Measurements from ENCODE around the gene TAC4. TPM values are rescaled to one million over a fixed set of nuclear protein-coding genes. Genes with fewer than 3 reads are reported as not detected.

TAC4 gene
- total and polyA plus RNA-seq, 2 experiments from 2014 or later: not detected

DNA sequence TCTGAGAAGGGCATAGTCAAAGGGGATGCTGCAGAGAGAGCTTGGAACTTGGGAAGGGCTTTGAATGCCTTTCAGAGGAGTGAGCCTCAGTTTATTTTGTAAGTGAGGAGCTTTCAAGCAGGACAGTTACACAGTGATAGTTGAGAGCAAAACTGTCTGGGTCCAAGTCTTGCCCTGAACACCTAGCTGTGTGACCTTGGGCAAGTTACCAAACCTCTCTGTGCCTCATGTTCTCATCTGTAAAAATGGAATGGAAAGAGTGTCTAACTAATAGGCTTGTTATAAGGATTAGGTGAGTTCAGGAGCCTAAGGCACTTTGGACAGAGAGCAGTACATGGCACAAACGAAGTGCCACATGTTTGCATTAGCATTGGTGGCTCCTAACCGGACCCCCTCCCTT is 27.0 kb upstream of the TAC4 start:
- Histone ChIP-seq H3K79me2 (no peaks in the 10 kb centered on the region), H4K20me1 (ENCODE audit: insufficient read depth, poor library complexity, severe bottlenecking) (no peaks in the 10 kb centered on the region), H3K4me3 (no peak overlapping the region), H3K9me2 (replicated peaks; ENCODE audit: insufficient read depth) (no peaks in the 10 kb centered on the region), H3K4me1 (ENCODE audit: insufficient read depth) (no peaks in the 10 kb centered on the region), H3K27ac (no peak overlapping the region), H3K9me3 (ENCODE audit: low read depth) (no peaks in the 10 kb centered on the region), H3K4me2 (no peak overlapping the region), H3K27me3 (peaks cover 21% of the 10 kb centered on the region), H2AFZ (no peak overlapping the region), H3K36me3 (replicated peaks; ENCODE audit: insufficient read depth, low read depth) (no peaks in the 10 kb centered on the region)
- TF ChIP-seq, protein P1, sequence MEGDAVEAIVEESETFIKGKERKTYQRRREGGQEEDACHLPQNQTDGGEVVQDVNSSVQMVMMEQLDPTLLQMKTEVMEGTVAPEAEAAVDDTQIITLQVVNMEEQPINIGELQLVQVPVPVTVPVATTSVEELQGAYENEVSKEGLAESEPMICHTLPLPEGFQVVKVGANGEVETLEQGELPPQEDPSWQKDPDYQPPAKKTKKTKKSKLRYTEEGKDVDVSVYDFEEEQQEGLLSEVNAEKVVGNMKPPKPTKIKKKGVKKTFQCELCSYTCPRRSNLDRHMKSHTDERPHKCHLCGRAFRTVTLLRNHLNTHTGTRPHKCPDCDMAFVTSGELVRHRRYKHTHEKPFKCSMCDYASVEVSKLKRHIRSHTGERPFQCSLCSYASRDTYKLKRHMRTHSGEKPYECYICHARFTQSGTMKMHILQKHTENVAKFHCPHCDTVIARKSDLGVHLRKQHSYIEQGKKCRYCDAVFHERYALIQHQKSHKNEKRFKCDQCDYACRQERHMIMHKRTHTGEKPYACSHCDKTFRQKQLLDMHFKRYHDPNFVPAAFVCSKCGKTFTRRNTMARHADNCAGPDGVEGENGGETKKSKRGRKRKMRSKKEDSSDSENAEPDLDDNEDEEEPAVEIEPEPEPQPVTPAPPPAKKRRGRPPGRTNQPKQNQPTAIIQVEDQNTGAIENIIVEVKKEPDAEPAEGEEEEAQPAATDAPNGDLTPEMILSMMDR (IDR thresholded peaks at IDR 0.05; ENCODE audit: poor library complexity): no peak
- TF ChIP-seq EZH2 (IDR thresholded peaks at IDR 0.05; ENCODE audit: borderline replicate concordance): no peak
- no peak for TF ChIP-seq EZH2phosphoT487 (IDR thresholded peaks at IDR 0.05; ENCODE audit: low read depth, severe bottlenecking, unreplicated experiment)
- 81% methylated on average over 2 of the region's 2 CpGs for WGBS (ENCODE audit: low lambda C conversion rate, missing lambda C conversion rate)
- no peak for DNase-seq (ENCODE audit: low spot score)

DNA sequence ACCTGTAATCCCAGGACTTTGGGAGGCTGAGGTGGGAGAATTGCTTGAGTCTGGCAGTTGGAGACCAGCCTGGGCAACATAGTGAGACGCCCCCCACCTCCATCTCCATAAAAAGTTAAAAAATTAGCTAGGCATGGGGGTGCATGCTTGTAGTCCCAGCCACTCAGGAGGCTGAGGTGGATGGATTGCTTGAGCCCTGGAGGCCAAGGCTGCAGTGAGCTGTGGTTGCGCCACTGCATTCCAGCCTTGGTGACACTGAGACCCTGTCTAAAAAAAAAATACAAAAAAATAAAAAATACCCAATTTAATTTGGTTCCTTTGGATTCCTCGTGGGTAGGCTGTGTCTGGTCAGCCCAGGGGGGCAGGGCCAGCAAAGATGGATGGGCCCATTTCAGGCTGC is 26.1 kb upstream of the TAC4 start:
- TF ChIP-seq, protein P1 (IDR thresholded peaks at IDR 0.05; ENCODE audit: poor library complexity): no peak
- TF ChIP-seq EZH2 (IDR thresholded peaks at IDR 0.05; ENCODE audit: borderline replicate concordance) (no peak), EZH2phosphoT487 (IDR thresholded peaks at IDR 0.05; ENCODE audit: low read depth, severe bottlenecking, unreplicated experiment) (no peak)
- Histone ChIP-seq H3K9me3 (ENCODE audit: low read depth) (no peaks in the 10 kb centered on the region), H3K4me2 (no peak overlapping the region), H3K27me3 (peaks cover 11% of the 10 kb centered on the region), H2AFZ (no peak overlapping the region), H3K4me3 (no peak overlapping the region), H4K20me1 (ENCODE audit: insufficient read depth, poor library complexity, severe bottlenecking) (no peaks in the 10 kb centered on the region), H3K9me2 (replicated peaks; ENCODE audit: insufficient read depth) (no peaks in the 10 kb centered on the region), H3K27ac (no peak overlapping the region), H3K79me2 (no peaks in the 10 kb centered on the region), H3K4me1 (ENCODE audit: insufficient read depth) (no peaks in the 10 kb centered on the region), H3K36me3 (replicated peaks; ENCODE audit: insufficient read depth, low read depth) (no peaks in the 10 kb centered on the region)
- DNase-seq (ENCODE audit: low spot score): no peak
- 57% methylated on average over 3 of the region's 3 CpGs for WGBS (ENCODE audit: low lambda C conversion rate, missing lambda C conversion rate)

DNA sequence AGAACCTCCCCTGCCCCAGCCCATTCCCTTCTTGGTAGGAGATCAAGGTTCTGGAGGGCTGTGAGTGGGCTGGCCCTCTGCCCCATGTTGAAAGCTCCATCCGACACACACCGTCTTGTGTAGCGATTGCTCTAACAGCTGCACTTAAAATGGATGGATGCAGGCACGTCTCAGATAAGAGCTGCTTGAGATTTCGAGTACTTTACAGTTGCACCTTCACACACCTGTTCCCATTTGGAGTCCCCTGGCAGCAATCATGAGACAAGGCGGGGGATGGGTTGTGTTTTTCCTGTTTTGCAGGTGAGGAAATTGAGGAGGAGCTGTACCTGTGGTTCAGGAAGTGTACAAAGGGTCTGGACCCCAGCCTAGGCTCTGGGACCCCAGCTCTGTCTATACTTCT is 25.6 kb upstream of the TAC4 start:
- Histone ChIP-seq H3K79me2 (no peaks in the 10 kb centered on the region), H3K4me2 (no peak overlapping the region), H3K9me2 (replicated peaks; ENCODE audit: insufficient read depth) (no peaks in the 10 kb centered on the region), H2AFZ (no peak overlapping the region), H3K4me3 (no peak overlapping the region), H3K4me1 (ENCODE audit: insufficient read depth) (no peaks in the 10 kb centered on the region), H3K9me3 (ENCODE audit: low read depth) (no peaks in the 10 kb centered on the region), H3K27me3 (peaks cover 8% of the 10 kb centered on the region), H4K20me1 (ENCODE audit: insufficient read depth, poor library complexity, severe bottlenecking) (no peaks in the 10 kb centered on the region), H3K27ac (no peak overlapping the region), H3K36me3 (replicated peaks; ENCODE audit: insufficient read depth, low read depth) (no peaks in the 10 kb centered on the region)
- DNase-seq (ENCODE audit: low spot score): no peak
- TF ChIP-seq EZH2 (IDR thresholded peaks at IDR 0.05; ENCODE audit: borderline replicate concordance) (no peak), EZH2phosphoT487 (IDR thresholded peaks at IDR 0.05; ENCODE audit: low read depth, severe bottlenecking, unreplicated experiment) (no peak)
- TF ChIP-seq, protein P1 (IDR thresholded peaks at IDR 0.05; ENCODE audit: poor library complexity): no peak
- whole genome bisulfite sequencing (ENCODE audit: low lambda C conversion rate, missing lambda C conversion rate): 65% methylated on average over 6 of the region's 6 CpGs

All from hepatocyte (in vitro differentiated cells).